HUDEP-2 (cell line): Measurements from ENCODE around the gene EEPD1.
"Not testable (repeated sequence)": the region's sequence is repeated elsewhere in the genome, so short reads cannot be mapped to it uniquely, and the experiment has no call there.

Experiments used
- DNase-seq, 76 experiments: peaks; one replicate each; lab custom pipeline; 2025; ENCODE audit not compliant: unreplicated experiment in 76 of 76; lab: John Stamatoyannopoulos, UW

EEPD1 gene

GRCh38 chr7:36245684-36246299, 92.7 kb downstream of the EEPD1 start:
- DNase-seq: no peak

GRCh38 chr7:36249091-36249490, 96.0 kb downstream of the EEPD1 start:
- DNase-seq: no peak

GRCh38 chr7:36253699-36254098, 100.6 kb downstream of the EEPD1 start:
- no peak for DNase-seq

GRCh38 chr7:36258510-36259259, 105.6 kb downstream of the EEPD1 start:
- not testable (repeated sequence) for DNase-seq

- no peak for DNase-seq
Measured at GRCh38 chr7:36260481-36260880, 107.4 kb downstream of the EEPD1 start.

- DNase-seq: no peak
Measured at GRCh38 chr7:36261019-36261754, 108.1 kb downstream of the EEPD1 start.

GRCh38 chr7:36262309-36263094, 109.4 kb downstream of the EEPD1 start:
- DNase-seq: no peak

- DNase-seq: no peak
Measured at GRCh38 chr7:36263095-36263484, 110.0 kb downstream of the EEPD1 start.

GRCh38 chr7:36264123-36264801, 111.2 kb downstream of the EEPD1 start:
- DNase-seq: no peak

- DNase-seq: no peak
Measured at GRCh38 chr7:36264913-36265516, 112.0 kb downstream of the EEPD1 start.

GRCh38 chr7:36265680-36266079, 112.6 kb downstream of the EEPD1 start:
- DNase-seq: no peak

GRCh38 chr7:36266190-36266589, 113.1 kb downstream of the EEPD1 start:
- no peak for DNase-seq

GRCh38 chr7:36266683-36267082, 113.6 kb downstream of the EEPD1 start:
- DNase-seq: no peak

- no peak for DNase-seq
Measured at GRCh38 chr7:36272211-36272566, 119.1 kb downstream of the EEPD1 start.

GRCh38 chr7:36272567-36273269, 119.7 kb downstream of the EEPD1 start:
- DNase-seq: no peak

- DNase-seq: no peak
Measured at GRCh38 chr7:36273836-36274235, 120.8 kb downstream of the EEPD1 start.

- DNase-seq: no peak
Measured at GRCh38 chr7:36275735-36276284, 122.8 kb downstream of the EEPD1 start.

- no peak for DNase-seq
Measured at GRCh38 chr7:36276428-36277248, 123.6 kb downstream of the EEPD1 start.

- no peak for DNase-seq
Measured at GRCh38 chr7:36277249-36277542, 124.1 kb downstream of the EEPD1 start.
